ENCODE measurements around the gene GNAL. TPM values are rescaled to one million over a fixed set of nuclear protein-coding genes. Genes with fewer than 3 reads are reported as not detected.

GNAL gene
- total RNA-seq, 1 experiment from 2014 or later: 24.0 TPM

- no peak for TF ChIP-seq CTCF (conservative IDR thresholded peaks at IDR 0.05)
- Histone ChIP-seq H2AFZ (ENCODE audit: low read length) (no peak overlapping the region), H3K14ac (ENCODE audit: insufficient read depth, low read length) (no peak overlapping the region), H2BK5ac (ENCODE audit: insufficient read length, low read length) (no peak overlapping the region), H3K9me3 (ENCODE audit: control insufficient read depth, low read depth, low read length) (no peaks in the 10 kb centered on the region), H3K27ac (ENCODE audit: insufficient read length, low read depth, low read length) (no peak overlapping the region), H3K4me1 (ENCODE audit: insufficient read depth, low read length) (no peaks in the 10 kb centered on the region), H3K27me3 (ENCODE audit: insufficient read depth, low read length) (no peaks in the 10 kb centered on the region), H4K5ac (ENCODE audit: insufficient read length, low read depth, low read length) (no peak overlapping the region), H3K56ac (ENCODE audit: insufficient read length, low read depth, low read length) (no peak overlapping the region), H3K4me2 (ENCODE audit: insufficient read depth, insufficient read length, low read length) (no peak overlapping the region), H2BK15ac (ENCODE audit: low read depth, low read length) (no peak overlapping the region), H4K20me1 (ENCODE audit: control insufficient read depth, insufficient read depth, insufficient read length) (no peaks in the 10 kb centered on the region), H3K23ac (ENCODE audit: insufficient read length, low read depth, low read length) (no peak overlapping the region), H2BK120ac (ENCODE audit: low read depth, low read length, poor library complexity, severe bottlenecking) (no peak overlapping the region), H2BK20ac (ENCODE audit: low read depth, low read length, poor library complexity, severe bottlenecking) (no peak overlapping the region), H3K18ac (ENCODE audit: insufficient read length, low read depth, low read length) (no peak overlapping the region), H3K23me2 (ENCODE audit: insufficient read length, low read depth, low read length, poor library complexity, severe bottlenecking) (no peaks in the 10 kb centered on the region), H4K91ac (ENCODE audit: insufficient read length, low read depth, low read length) (no peak overlapping the region), H3K4ac (ENCODE audit: low read depth, low read length) (no peak overlapping the region), H2BK12ac (ENCODE audit: insufficient read length, low read depth, low read length) (no peak overlapping the region), H2AK5ac (ENCODE audit: insufficient read length, low read length) (no peak overlapping the region), H3K79me2 (ENCODE audit: insufficient read depth, low read length) (no peaks in the 10 kb centered on the region), H3T11ph (ENCODE audit: low read length) (no peak overlapping the region), H3K79me1 (ENCODE audit: insufficient read depth, low read depth, low read length, poor library complexity, severe bottlenecking) (no peaks in the 10 kb centered on the region), H4K8ac (replicated peaks; ENCODE audit: insufficient read length, low read depth, low read length) (no peak overlapping the region), H3K9ac (ENCODE audit: extremely low read depth, insufficient read length, low read length) (no peak overlapping the region)
- Mint-ChIP-seq H3K9me3 (no peaks in the 10 kb centered on the region), H3K36me3 (ENCODE audit: insufficient read depth in 1 of 3, low read depth in 3 of 3) (no peaks in the 10 kb centered on the region), H3K27me3 (ENCODE audit: low read depth) (peaks cover 10% of the 10 kb centered on the region), H3K4me1 (peaks cover 8 to 9% of the 10 kb centered on the region in 2 experiments; a peak in 3 of 4 replicates), H3K4me3 (no peak overlapping the region), H3K27ac (no peak overlapping the region)
- DNase-seq: no peak
- no CpG with 5 or more reads among the region's 3 CpGs for WGBS (ENCODE audit: extremely low coverage, insufficient read length, low lambda C conversion rate)
Measured at GRCh38 chr18:11678211-11678610, 10.9 kb upstream of the GNAL start.
